Measurements from ENCODE around the gene SPOCK1.

DNA sequence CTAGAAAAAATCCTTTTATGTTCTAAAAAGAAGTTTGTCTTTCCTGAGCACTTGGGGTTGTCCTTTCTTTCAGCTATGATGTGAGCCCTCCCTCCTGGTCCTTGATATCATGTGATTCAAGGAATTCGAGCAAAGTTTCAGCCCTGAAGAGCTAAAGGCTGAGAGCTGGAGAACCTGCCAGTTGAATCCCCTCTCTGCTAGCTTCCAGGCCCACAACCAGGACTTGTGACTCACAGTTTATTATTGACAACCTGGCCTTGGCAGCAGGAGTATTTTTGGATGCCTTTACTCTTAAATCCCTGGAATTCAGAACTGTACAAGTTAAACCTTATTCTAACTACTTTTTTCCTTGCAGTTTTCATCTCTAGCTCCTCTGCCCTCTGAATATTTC is 182.8 kb downstream of the SPOCK1 start:
- TF ChIP-seq, protein P1, sequence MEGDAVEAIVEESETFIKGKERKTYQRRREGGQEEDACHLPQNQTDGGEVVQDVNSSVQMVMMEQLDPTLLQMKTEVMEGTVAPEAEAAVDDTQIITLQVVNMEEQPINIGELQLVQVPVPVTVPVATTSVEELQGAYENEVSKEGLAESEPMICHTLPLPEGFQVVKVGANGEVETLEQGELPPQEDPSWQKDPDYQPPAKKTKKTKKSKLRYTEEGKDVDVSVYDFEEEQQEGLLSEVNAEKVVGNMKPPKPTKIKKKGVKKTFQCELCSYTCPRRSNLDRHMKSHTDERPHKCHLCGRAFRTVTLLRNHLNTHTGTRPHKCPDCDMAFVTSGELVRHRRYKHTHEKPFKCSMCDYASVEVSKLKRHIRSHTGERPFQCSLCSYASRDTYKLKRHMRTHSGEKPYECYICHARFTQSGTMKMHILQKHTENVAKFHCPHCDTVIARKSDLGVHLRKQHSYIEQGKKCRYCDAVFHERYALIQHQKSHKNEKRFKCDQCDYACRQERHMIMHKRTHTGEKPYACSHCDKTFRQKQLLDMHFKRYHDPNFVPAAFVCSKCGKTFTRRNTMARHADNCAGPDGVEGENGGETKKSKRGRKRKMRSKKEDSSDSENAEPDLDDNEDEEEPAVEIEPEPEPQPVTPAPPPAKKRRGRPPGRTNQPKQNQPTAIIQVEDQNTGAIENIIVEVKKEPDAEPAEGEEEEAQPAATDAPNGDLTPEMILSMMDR (IDR thresholded peaks at IDR 0.05) = no peak
- TF ChIP-seq POLR2AphosphoS5 (IDR thresholded peaks at IDR 0.05) = no peak
